HG03575 (cell line): Measurements from ENCODE around the gene ATP2A2.
"Not testable (repeated sequence)": the region's sequence is repeated elsewhere in the genome, so short reads cannot be mapped to it uniquely, and the experiment has no call there.

ENCODE experiments used
- ATAC-seq: cut with Tn5 transposase; IDR thresholded peaks from one replicate; pipeline ENCODE4 v1.9.1; 2021; ENCODE audit not compliant: unreplicated experiment, insufficient number of reproducible peaks, low FRiP score; ENCODE audit errors: extremely low read depth

The ATP2A2 gene

GRCh38 chr12:110352401-110352800 lies 71.4 kb downstream of the ATP2A2 start:
- ATAC-seq: no peak

- ATAC-seq: no peak
These were observed 72.3 kb downstream of the ATP2A2 start for GRCh38 chr12:110353211-110353965.

- no peak for ATAC-seq
These were observed 73.2 kb downstream of the ATP2A2 start for GRCh38 chr12:110354172-110354780.

GRCh38 chr12:110355073-110355472 lies 74.0 kb downstream of the ATP2A2 start:
- ATAC-seq: no peak

GRCh38 chr12:110358384-110359097 lies 77.5 kb downstream of the ATP2A2 start:
- ATAC-seq: not testable (repeated sequence)

- ATAC-seq: no peak
These were observed 80.2 kb downstream of the ATP2A2 start for GRCh38 chr12:110361216-110361615.

GRCh38 chr12:110365489-110366320 lies 84.7 kb downstream of the ATP2A2 start:
- ATAC-seq: no peak

- ATAC-seq: no peak
These were observed 85.5 kb downstream of the ATP2A2 start for GRCh38 chr12:110366321-110367142.

- no peak for ATAC-seq
These were observed 86.3 kb downstream of the ATP2A2 start for GRCh38 chr12:110367181-110367864.

- no peak for ATAC-seq
These were observed 88.9 kb downstream of the ATP2A2 start for GRCh38 chr12:110369992-110370391.

- ATAC-seq: no peak
These were observed 89.7 kb downstream of the ATP2A2 start for GRCh38 chr12:110370732-110371231.

GRCh38 chr12:110371408-110372055 lies 90.5 kb downstream of the ATP2A2 start:
- ATAC-seq: no peak

GRCh38 chr12:110372056-110372425 lies 91.0 kb downstream of the ATP2A2 start:
- no peak for ATAC-seq

- no peak for ATAC-seq
These were observed 92.0 kb downstream of the ATP2A2 start for GRCh38 chr12:110373025-110373424.

GRCh38 chr12:110373425-110373824 lies 92.4 kb downstream of the ATP2A2 start:
- no peak for ATAC-seq

GRCh38 chr12:110373962-110374611 lies 93.0 kb downstream of the ATP2A2 start:
- no peak for ATAC-seq
